ENCODE measurements around the gene PTBP1.
"Not testable (repeated sequence)": the region's sequence is repeated elsewhere in the genome, so short reads cannot be mapped to it uniquely, and the experiment has no call there.

PTBP1 gene

GRCh38 chr19:845707-846521 lies 48.7 kb downstream of the PTBP1 start:
- Mint-ChIP-seq H3K27me3 (peaks cover 41 to 76% of the 10 kb centered on the region in 2 donors), H3K27ac (peak overlapping the region in 1 of 2 donors; percentile 49), H3K9me3 (no peaks in the 10 kb centered on the region), H3K4me1 (ENCODE audit: low read depth in 2 of 2) (peaks cover 6 to 7% of the 10 kb centered on the region in 2 donors), H3K36me3 (ENCODE audit: insufficient read depth) (peaks cover 12% of the 10 kb centered on the region), H3K4me3 (no peak overlapping the region)
- DNase-seq (no peak), ATAC-seq (replicated peaks) (no peak)

- peaks cover 5 to 7% of the 10 kb centered on the region in 2 donors for H3K4me1 Mint-ChIP-seq (ENCODE audit: low read depth in 2 of 2)
Measured at GRCh38 chr19:848386-848921, 51.2 kb downstream of the PTBP1 start.

DNA sequence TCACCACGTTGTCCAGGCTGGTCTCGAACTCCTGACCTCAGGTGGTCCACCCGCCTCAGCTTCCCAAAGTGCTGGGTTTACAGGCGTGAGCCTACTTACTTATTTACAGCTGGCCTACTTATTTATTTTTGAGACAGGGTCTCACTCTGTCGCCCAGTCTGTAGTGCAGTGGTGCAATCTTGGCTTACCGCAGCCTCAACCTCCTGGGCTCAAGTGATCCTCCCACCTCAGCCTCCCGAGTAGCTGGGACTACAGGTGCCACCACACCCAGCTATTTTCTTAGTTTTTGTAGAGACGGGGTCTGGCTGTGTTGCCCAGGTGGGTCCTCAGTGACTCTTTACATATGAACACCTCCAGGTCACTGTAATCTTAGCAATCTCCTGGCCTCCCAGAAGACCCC lies 51.9 kb downstream of the PTBP1 start:
- ATAC-seq (replicated peaks); H3K27ac Mint-ChIP-seq; H3K4me1 Mint-ChIP-seq (ENCODE audit: low read depth in 2 of 2); H3K9me3 Mint-ChIP-seq; H3K36me3 Mint-ChIP-seq (ENCODE audit: insufficient read depth); H3K4me3 Mint-ChIP-seq; DNase-seq: not testable (repeated sequence)
- H3K27me3 Mint-ChIP-seq: peaks cover 36 to 65% of the 10 kb centered on the region in 2 donors

More at GRCh38 chr19:848386-848921, 51.2 kb downstream of the PTBP1 start:
- ATAC-seq (replicated peaks) (no peak), DNase-seq (no peak)
- Mint-ChIP-seq H3K9me3 (no peaks in the 10 kb centered on the region), H3K27me3 (peaks cover 36 to 68% of the 10 kb centered on the region in 2 donors), H3K36me3 (ENCODE audit: insufficient read depth) (peaks cover 3% of the 10 kb centered on the region), H3K4me3 (no peak overlapping the region), H3K27ac (no peak overlapping the region)

- no peak overlapping the region for H3K4me3 Mint-ChIP-seq
- ATAC-seq (replicated peaks) (no peak), DNase-seq (no peak)
- peaks cover 30 to 53% of the 10 kb centered on the region in 2 donors for H3K27me3 Mint-ChIP-seq
- H3K36me3 Mint-ChIP-seq (ENCODE audit: insufficient read depth): peaks cover 3% of the 10 kb centered on the region
- no peaks in the 10 kb centered on the region for H3K9me3 Mint-ChIP-seq
- peaks cover 2 to 4% of the 10 kb centered on the region in 2 donors for H3K4me1 Mint-ChIP-seq (ENCODE audit: low read depth in 2 of 2)
- H3K27ac Mint-ChIP-seq: no peak overlapping the region
Measured at GRCh38 chr19:850221-850978, 53.1 kb downstream of the PTBP1 start.

GRCh38 chr19:850979-851335 lies 53.7 kb downstream of the PTBP1 start:
- Mint-ChIP-seq H3K27me3 (peaks cover 25 to 47% of the 10 kb centered on the region in 2 donors), H3K36me3 (ENCODE audit: insufficient read depth) (peaks cover 3% of the 10 kb centered on the region)

DNA sequence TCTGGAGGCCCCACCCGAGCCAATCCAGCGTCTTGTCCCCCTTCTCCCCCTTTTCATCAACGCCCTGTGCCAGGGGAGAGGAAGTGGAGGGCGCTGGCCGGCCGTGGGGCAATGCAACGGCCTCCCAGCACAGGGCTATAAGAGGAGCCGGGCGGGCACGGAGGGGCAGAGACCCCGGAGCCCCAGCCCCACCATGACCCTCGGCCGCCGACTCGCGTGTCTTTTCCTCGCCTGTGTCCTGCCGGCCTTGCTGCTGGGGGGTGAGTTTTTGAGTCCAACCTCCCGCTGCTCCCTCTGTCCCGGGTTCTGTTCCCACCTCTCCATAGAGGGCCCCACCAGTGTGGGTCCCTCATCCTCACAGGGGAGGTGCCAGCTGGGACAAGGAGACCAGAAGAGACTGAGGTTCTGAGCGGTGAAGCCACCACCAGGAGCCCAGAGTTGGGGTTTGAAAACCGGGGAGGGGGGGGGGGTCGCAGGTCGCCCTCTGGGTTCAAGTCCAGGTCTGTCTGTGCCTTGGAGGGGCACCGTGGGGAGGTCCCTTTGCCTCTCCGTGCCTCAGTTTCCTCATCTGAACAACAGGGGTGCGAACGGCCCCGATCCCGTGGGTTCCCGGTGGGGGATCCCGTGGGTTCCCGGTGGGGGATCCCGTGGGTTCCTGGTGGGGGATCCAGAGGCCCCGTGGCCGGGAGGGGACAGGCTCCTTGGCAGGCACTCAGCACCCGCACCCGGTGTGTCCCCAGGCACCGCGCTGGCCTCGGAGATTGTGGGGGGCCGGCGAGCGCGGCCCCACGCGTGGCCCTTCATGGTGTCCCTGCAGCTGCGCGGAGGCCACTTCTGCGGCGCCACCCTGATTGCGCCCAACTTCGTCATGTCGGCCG lies 55.1 kb downstream of the PTBP1 start, which contains the start of gene ELANE:
ELANE (plus strand) TSS at position 168 of the 878 bp plus-strand sequence; CDS start at position 194, 26 bp downstream.
- H3K27me3 Mint-ChIP-seq: peaks cover 15 to 37% of the 10 kb centered on the region in 2 donors
- no peak within 1 kb of the TSS for H3K4me3 Mint-ChIP-seq
- no peaks in the 10 kb centered on the region for H3K36me3 Mint-ChIP-seq (ENCODE audit: insufficient read depth)
- H3K27ac Mint-ChIP-seq: no peak within 1 kb of the TSS
- DNase-seq (no peak), ATAC-seq (replicated peaks) (no peak)
- H3K9me3 Mint-ChIP-seq: no peaks in the 10 kb centered on the region
- H3K4me1 Mint-ChIP-seq (ENCODE audit: low read depth in 2 of 2): peaks cover 1 to 3% of the 10 kb centered on the region in 2 donors

More at GRCh38 chr19:850979-851335, 53.7 kb downstream of the PTBP1 start:
- H3K4me3 Mint-ChIP-seq: no peak overlapping the region
- ATAC-seq (replicated peaks) (no peak), DNase-seq (no peak)
- H3K27ac Mint-ChIP-seq: no peak overlapping the region
- no peaks in the 10 kb centered on the region for H3K9me3 Mint-ChIP-seq
- H3K4me1 Mint-ChIP-seq (ENCODE audit: low read depth in 2 of 2): peaks cover 2 to 4% of the 10 kb centered on the region in 2 donors

DNA sequence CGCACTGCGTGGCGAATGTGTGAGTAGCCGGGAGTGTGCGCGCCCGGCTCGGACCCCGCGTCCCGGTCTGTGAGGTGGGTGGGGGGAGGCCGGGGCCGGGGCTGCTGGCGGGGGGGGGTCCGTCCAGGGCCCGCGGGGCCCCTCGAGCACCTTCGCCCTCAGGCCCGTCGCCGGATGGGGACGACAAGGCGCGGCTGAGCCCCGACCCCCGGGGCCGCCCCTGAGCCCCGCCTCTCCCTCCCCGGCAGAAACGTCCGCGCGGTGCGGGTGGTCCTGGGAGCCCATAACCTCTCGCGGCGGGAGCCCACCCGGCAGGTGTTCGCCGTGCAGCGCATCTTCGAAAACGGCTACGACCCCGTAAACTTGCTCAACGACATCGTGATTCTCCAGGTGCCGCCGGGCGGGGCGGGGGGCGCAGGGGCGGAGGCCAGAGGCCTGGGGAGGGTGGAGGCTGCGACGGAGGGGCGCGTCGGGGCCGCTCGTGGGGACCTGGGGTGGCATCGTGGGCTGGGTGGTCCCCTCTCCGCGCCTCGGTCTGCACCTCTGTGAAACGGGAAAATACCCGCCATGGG lies 55.8 kb downstream of the PTBP1 start:
- H3K4me1 Mint-ChIP-seq (ENCODE audit: low read depth in 2 of 2): peaks cover 2 to 3% of the 10 kb centered on the region in 2 donors
- no peak overlapping the region for H3K27ac Mint-ChIP-seq
- H3K9me3 Mint-ChIP-seq: no peaks in the 10 kb centered on the region
- no peaks in the 10 kb centered on the region for H3K36me3 Mint-ChIP-seq (ENCODE audit: insufficient read depth)
- no peak overlapping the region for H3K4me3 Mint-ChIP-seq
- DNase-seq: no peak
- H3K27me3 Mint-ChIP-seq: peaks cover 9 to 37% of the 10 kb centered on the region in 2 donors
- no peak for ATAC-seq (replicated peaks)

GRCh38 chr19:853614-854220 lies 56.5 kb downstream of the PTBP1 start:
- not testable (repeated sequence) for H3K4me1 Mint-ChIP-seq (ENCODE audit: low read depth in 2 of 2); DNase-seq; H3K27ac Mint-ChIP-seq; ATAC-seq (replicated peaks); H3K4me3 Mint-ChIP-seq; H3K9me3 Mint-ChIP-seq; H3K36me3 Mint-ChIP-seq (ENCODE audit: insufficient read depth)
- peaks cover 3 to 34% of the 10 kb centered on the region in 2 donors for H3K27me3 Mint-ChIP-seq

GRCh38 chr19:854549-854948 lies 57.3 kb downstream of the PTBP1 start:
- H3K27me3 Mint-ChIP-seq: peaks cover 0 to 25% of the 10 kb centered on the region in 2 donors
- no peak for ATAC-seq (replicated peaks)
- no peak overlapping the region for H3K27ac Mint-ChIP-seq
- H3K4me3 Mint-ChIP-seq: no peak overlapping the region
- H3K4me1 Mint-ChIP-seq (ENCODE audit: low read depth in 2 of 2): peaks cover 2 to 3% of the 10 kb centered on the region in 2 donors
- H3K36me3 Mint-ChIP-seq (ENCODE audit: insufficient read depth): no peaks in the 10 kb centered on the region
- no peaks in the 10 kb centered on the region for H3K9me3 Mint-ChIP-seq
- no peak for DNase-seq

DNA sequence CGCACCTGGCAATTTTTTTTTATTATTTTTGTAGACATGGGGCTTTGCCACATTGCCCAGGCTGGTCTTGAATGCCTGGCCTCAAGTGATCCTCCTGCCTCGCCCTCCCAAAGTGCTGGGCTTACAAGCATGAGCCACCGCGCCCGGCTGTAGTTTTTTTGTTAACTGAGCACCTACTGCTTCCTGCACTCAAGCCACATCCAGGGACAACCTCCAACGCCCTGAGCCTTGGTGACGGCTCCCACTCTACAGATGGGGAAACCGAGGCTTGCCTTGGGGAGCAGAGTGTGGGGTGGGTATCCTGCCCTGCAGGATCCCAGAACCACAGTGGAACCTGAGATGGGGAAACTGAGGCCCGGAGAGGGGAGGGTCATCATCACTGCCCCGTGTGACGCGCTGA lies 57.9 kb downstream of the PTBP1 start:
- no peak overlapping the region for H3K4me3 Mint-ChIP-seq
- no peaks in the 10 kb centered on the region for H3K9me3 Mint-ChIP-seq
- H3K27ac Mint-ChIP-seq: no peak overlapping the region
- DNase-seq: no peak
- H3K36me3 Mint-ChIP-seq (ENCODE audit: insufficient read depth): no peaks in the 10 kb centered on the region
- H3K27me3 Mint-ChIP-seq: peaks cover 0 to 20% of the 10 kb centered on the region in 2 donors
- H3K4me1 Mint-ChIP-seq (ENCODE audit: low read depth in 2 of 2): peaks cover 2 to 3% of the 10 kb centered on the region in 2 donors
- no peak for ATAC-seq (replicated peaks)

- H3K27me3 Mint-ChIP-seq: peaks cover 0 to 20% of the 10 kb centered on the region in 2 donors
- DNase-seq (no peak), ATAC-seq (replicated peaks) (no peak)
- H3K9me3 Mint-ChIP-seq: no peaks in the 10 kb centered on the region
- H3K36me3 Mint-ChIP-seq (ENCODE audit: insufficient read depth): no peaks in the 10 kb centered on the region
- H3K4me3 Mint-ChIP-seq: no peak overlapping the region
- peaks cover 2 to 3% of the 10 kb centered on the region in 2 donors for H3K4me1 Mint-ChIP-seq (ENCODE audit: low read depth in 2 of 2)
- H3K27ac Mint-ChIP-seq: no peak overlapping the region
Measured at GRCh38 chr19:855566-856120, 58.4 kb downstream of the PTBP1 start.

DNA sequence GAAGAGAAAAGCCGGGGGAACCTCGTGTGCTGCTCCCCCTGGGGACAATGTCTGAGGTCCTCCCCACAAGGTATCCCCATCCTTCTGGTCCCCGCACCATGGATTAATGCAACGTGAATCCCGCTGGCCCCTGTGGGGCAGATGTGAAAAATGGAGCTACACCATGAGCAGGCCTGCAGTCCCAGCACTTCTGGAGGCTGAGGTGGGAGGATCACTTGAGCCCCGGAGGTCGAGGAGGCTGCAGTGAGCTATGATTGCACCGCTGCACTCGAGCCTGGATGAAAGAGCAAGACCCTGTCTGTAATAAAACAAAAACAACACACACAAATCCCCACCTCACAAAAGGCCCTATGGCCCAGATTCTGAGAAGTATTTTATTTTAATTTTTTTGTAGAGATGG lies 61.0 kb downstream of the PTBP1 start:
- H3K27ac Mint-ChIP-seq: no peak overlapping the region
- no peak overlapping the region for H3K4me3 Mint-ChIP-seq
- no peaks in the 10 kb centered on the region for H3K9me3 Mint-ChIP-seq
- peaks cover 0 to 12% of the 10 kb centered on the region in 2 donors for H3K27me3 Mint-ChIP-seq
- DNase-seq (no peak), ATAC-seq (replicated peaks) (no peak)
- peaks cover 9 to 12% of the 10 kb centered on the region in 2 donors for H3K4me1 Mint-ChIP-seq (ENCODE audit: low read depth in 2 of 2)
- peaks cover 2% of the 10 kb centered on the region for H3K36me3 Mint-ChIP-seq (ENCODE audit: insufficient read depth)

Data from effector memory CD8-positive, alpha-beta T cell (primary cell).